NT2/D1 (cell line): Measurements from ENCODE around the gene RNF126.

ENCODE experiments used
- SUZ12 ChIP-seq: IDR thresholded peaks from 2 replicates; pipeline ENCODE4 v1.6.1; 2011; ENCODE audit not compliant: insufficient read length, insufficient read depth; ENCODE audit errors: extremely low read depth
- YY1 ChIP-seq: IDR thresholded peaks from 2 replicates; pipeline ENCODE4 v1.6.1; 2011; ENCODE audit not compliant: insufficient read length, insufficient read depth
- ZNF274 ChIP-seq: IDR thresholded peaks from 2 replicates; pipeline ENCODE4 v1.6.1; 2011; ENCODE audit warnings: mild to moderate bottlenecking, low read depth, low read length

- TF ChIP-seq SUZ12 (no peak), YY1 (no peak), ZNF274 (no peak)
These were observed 31.7 kb upstream of the RNF126 start for GRCh38 chr19:694481-695351.
